ENCODE measurements around the gene TPRG1L.

Gene TPRG1L

DNA sequence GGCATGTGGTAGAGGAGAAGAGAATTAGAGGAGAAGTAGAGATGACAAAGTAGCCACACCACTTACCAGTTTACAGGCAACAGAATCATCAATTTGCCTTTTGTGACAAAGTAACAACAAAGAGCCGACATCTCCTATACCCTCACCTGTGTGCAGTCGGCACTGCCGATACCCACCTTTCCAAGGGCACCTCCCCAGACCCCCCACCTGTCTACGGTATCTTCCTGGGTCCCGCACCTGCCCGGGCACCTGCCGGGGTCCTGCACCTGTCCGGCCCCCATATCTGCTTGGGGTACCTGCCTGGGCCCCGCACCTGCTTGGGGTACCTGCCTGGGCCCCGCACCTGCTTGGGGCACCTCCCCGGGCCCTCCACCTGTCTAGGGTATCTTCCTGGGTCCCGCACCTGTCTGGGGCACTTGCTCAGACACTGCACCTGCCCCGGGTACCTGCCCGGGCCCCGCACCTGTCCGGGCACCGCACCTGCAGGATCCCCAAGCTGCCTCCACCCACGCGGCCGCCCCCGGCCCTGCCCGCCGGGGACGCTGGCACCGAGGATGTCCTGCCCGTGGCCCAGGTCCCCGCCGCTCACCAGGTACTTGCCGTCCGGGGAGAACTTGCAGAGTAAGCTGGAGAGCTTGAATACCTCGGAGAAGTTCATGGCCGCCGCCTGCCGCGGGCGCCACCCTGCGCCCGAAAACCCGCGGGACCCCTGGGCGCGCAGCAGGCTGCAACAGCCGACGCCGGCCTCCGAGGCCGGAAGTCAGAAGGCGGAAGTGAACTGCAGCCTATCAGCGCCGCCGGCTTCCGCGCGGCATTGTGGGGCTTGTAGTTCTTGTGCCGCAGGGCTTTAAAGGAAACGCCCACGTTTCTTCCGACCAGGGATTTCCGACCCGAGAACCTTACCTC lies 24.8 kb downstream of the TPRG1L start, which contains the start of gene WRAP73:
Gene WRAP73, minus strand, starts transcription at position 762 of the 906 bp plus-strand sequence. Its CDS starts 104 bp downstream, at position 658.
- no peak for DNase-seq

- DNase-seq = no peak
Measured at GRCh38 chr1:3650248-3651025, 25.6 kb downstream of the TPRG1L start.

DNA sequence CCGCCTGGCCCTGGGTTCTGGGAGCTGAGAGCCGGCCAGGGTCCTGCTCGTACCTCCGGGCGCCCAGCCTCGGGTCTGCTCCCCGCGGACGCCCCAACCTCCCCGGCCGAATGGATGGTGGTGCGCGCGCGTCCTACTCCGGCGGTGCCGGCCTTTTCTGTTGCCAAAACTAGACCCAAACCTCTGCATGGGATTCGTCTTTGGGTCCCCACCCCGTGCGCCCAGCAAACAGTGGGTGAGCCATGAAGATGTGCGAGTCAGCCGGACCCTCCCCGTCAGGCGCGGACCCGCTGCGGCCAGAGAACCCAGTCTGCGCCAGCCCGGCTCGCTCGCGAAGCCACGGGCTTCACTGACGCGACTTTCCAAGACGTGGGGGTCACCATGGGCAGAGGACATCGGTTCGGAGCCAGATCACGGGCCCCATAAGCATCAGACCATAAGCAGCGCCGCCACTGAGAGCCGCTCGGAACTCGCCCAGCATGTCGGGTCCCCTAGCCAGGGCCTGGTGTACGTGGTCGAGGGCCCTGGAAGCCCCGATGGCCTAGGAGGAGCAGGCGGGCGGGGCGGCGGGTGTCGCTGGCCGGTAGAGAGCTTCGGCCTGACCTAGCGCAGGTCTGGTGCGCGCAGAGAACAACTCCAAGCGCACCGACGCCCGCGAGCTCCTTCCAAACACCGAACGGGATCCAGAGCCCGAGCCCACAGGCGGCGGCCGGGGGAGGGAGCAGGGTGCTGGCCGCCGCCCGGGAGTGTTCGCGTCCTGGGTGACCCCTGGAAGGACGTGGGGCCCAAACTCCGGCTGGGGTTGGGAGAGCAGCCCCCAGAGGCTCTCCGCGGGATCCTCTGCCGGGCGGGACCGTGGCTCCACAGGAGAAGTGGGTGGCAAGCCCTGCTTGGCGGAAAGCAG lies 26.5 kb downstream of the TPRG1L start:
- no peak for DNase-seq

DNA sequence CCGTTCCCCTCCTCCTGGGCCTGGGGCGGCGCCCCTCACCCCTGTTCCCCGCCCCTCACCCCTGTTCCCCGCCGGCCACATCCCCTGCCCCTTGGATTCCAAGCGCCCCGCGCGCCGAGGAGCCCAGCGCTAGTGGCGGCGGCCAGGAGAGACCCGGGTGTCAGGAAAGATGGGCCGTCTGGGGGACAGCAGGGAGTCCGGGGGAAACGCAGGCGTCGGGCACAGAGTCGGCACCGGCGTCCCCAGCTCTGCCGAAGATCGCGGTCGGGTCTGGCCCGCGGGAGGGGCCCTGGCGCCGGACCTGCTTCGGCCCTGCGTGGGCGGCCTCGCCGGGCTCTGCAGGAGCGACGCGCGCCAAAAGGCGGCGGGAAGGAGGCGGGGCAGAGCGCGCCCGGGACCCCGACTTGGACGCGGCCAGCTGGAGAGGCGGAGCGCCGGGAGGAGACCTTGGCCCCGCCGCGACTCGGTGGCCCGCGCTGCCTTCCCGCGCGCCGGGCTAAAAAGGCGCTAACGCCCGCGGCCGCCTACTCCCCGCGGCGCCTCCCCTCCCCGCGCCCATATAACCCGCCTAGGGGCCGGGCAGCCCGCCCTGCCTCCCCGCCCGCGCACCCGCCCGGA lies 27.2 kb downstream of the TPRG1L start, which contains the start of gene TP73:
Gene TP73, plus strand, starts transcription at position 587 of the 618 bp plus-strand sequence. CDS start 29,850 bp downstream, outside the sequence.
- DNase-seq = no peak

DNA sequence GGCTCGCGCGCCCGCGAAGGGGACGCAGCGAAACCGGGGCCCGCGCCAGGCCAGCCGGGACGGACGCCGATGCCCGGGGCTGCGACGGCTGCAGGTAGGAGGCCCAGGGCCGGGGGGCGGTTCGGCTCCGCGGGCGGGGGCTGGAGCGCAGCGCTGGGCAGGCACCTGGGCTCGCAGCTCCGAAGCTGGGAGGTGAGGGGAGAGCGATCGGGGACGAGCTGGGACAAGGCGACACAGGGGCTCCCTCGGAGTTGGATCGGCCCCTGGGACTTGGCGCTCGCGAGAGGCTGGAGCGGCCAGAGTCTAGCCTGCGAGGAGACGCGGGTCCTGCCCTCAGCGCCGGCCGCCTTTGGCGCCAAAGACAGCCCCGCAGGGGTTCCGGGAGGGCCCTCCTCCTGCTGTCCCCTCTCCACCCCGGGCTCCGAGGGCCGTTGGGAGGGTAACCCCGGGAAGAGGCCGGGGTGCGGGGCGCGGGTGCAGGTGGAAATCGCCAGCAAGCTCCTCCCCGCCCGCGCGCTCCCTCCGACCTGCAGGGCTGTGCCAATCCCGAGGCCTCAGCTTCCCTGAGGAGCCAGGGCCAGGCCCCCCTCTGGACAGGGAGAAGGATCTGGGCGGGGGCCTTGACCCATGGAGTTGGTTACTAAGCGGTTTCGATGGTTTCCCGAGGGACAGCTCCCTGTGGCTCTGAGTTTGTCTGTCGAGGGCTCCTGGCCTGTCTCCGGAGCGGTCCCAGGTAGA lies 27.9 kb downstream of the TPRG1L start:
- DNase-seq = no peak

DNA sequence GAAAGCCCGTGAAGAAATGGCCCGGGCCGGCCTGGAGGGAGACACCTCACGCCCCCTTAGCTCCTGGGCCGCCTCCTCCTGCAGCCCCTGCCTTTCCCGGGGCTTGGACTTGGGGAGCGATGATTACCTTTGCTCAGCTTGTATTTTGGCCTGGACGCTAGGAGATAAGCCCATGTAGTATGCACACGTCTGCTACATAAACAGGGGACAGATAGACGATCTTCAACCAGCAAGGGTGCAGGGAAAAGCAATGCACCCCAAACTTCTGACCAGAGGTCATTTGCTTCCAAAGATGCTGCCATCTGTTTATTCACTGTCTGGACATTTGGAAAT lies 28.4 kb downstream of the TPRG1L start:
- no peak for DNase-seq

DNA sequence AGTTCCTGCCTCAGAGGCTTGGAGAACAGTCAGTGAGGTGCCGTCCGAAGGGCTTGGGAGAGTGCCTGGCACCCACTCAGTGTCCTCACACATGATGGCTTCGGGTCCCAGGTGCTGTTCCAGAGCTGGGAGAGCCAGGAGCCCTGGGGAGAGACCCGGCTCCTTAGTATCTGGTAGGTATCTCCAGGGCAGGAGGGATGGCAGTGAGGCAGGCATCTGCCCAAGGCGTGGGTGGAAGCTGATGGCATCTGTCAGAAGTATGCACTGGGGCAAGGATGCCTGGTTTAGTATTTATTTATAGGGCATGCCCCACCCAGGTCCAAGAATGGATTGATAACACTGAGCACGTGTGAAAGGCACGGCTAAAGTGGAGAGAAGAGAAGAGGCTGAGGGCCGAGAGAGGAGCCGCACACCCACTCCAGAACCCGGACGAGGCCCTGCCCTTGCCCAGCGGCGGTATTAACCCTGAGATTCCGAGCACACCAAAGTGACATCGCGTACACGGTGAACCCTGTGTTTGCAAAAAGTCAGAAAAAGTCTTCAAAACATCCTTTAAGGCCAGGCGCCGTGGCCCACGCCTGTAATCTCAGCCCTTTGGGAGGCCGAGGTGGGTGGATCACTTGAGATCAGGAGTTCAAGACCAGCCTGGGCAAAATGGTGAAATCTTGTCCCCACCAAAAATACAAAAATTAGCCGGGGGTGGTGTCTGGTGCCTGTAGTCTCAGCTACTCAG lies 29.9 kb downstream of the TPRG1L start:
- DNase-seq = no peak

DNA sequence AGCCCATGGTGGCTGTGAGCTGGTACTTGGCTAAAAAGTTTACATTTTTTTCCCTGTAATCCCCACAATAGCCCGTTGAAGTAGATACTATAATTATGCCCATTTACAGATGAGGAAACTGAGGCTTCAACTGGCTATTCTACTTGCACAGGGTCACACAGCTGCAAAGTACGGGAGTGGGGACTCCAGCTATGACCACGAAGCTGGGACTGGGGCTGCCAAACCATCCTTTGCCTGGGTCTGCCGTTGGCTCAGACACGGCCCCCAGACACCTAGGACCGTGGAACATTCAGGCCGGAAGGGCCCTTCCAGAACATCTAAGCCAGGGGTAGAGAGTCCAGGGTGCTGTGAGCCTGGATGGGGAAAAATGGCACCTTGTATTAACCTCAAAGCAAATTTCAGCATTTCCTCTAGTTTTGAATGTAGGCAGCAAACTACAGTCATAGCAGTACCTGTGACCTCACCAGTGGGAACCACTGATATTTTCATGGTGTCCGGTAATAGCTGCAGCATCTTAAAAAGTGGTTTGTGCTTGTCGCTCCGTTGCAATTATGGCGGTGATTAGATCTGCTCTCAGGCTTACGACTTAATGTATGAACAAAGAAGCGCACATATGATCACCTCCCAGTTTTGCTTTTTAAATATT lies 31.8 kb downstream of the TPRG1L start:
- no peak for DNase-seq

GRCh38 chr1:3657096-3657475 lies 32.3 kb downstream of the TPRG1L start:
- DNase-seq = no peak

DNA sequence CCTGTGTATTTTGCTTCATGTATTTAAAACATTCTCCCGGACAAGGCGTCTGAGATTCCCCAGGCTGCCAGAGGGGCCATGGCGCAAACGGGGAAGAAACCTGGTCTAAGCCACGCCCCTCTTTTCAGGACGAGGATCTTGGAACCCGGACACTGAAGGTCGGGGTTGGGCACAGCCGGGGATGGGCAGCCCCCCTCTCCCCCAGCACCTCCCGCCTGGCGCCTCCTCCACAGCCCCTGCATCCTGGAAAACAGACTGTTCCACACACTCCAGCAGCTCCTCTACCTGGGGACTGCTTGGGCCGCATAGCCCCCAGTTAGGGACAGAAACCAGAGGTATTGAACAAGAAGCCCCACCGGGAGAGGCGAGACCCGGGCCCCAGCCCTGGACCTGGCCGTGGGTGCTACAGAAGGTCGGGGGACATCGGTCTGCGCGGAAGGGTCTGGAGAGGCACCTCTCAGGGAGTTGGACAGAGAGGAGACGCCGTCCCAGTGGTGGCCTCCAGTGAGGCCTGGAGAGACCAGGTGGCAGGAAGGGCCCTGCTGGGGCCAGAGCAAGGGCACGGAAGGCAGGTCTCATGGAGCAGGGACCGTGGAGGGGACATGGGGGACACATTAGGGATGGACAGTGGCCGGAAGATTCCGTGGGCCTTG lies 32.9 kb downstream of the TPRG1L start:
- no peak for DNase-seq

- no peak for DNase-seq
Measured at GRCh38 chr1:3658231-3658615, 33.4 kb downstream of the TPRG1L start.

GRCh38 chr1:3659093-3659492 lies 34.3 kb downstream of the TPRG1L start:
- DNase-seq = no peak

DNA sequence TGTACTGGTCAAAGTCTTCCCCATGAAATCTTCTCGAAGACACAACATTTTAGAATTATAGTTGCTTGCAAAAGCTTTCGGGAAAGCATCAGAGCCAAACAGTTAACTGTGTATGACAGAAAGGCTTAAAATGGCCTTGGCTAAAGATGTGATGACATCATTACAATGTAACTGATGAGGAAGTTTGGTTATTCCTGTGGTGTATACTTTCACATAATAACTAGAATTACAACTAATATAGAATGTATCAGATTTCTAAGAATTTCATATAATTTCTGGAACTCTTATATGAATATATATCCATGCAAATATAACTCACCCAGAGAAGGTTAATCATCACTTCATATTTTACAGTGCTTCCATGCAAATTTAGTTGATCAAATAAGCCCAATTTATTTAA lies 35.9 kb downstream of the TPRG1L start:
- DNase-seq = no peak

GRCh38 chr1:3661631-3662030 lies 36.8 kb downstream of the TPRG1L start:
- DNase-seq = no peak

DNA sequence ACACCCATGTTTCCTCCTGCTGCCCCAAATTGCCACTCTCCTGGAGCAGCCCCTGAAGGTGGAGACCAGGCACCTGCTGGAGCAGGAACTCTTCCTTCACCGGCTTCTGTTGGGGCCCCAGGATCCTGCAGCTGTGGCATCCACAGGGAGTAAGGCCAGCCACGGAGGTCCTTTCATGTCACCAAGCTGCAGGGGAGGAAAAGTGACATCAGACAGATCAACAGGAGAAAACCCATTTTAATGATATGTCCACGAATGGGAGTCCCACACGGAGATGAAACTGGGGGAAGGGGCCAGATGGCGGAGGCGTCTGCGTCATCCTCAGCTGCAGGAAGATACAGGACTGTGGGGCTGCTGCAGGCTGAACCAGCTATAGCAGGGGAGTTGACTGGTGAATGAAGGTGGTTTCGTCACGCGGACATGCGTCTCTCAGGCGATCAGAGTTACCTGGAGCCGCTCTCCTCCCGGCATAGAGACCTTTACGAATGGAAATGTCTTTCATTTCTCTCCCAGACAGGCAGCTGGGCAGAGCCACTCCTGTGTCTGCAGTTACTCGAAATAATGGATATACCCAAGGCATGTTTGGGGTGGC lies 37.4 kb downstream of the TPRG1L start:
- no peak for DNase-seq

DNA sequence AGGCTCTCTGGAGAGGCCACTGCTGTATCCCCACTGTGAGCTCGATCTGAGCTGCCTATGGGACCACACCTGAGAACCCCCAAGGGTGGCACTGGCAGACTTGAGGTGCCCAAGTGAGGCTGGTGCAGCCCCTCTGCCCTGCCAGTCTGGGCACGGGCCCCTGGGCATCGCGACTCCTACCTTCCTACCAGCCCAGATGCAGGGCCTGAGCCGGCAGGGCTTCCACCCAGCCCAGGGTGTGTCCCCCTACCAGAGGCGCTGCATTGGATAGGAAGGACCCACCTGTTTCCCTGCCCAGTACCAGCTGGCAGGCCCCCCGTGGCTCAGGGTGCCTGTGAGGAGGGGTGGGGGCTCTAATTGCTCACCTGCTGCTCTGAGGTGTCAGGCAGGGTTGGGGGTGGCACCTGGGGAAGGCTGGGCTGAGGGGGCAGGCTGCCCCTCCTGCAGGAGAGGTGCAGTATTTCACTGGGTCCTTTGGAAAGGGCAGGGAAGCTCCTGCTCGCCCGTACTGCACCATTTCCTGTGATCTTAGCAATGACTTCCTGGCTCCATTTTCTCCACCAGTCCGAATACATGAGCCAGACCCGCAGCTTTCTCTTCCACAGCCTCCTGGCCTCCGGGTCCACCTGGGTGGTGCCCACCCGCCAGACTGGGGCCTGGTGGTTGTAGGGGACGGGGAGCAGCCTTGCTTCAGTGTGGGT lies 39.3 kb downstream of the TPRG1L start:
- no peak for DNase-seq

DNA sequence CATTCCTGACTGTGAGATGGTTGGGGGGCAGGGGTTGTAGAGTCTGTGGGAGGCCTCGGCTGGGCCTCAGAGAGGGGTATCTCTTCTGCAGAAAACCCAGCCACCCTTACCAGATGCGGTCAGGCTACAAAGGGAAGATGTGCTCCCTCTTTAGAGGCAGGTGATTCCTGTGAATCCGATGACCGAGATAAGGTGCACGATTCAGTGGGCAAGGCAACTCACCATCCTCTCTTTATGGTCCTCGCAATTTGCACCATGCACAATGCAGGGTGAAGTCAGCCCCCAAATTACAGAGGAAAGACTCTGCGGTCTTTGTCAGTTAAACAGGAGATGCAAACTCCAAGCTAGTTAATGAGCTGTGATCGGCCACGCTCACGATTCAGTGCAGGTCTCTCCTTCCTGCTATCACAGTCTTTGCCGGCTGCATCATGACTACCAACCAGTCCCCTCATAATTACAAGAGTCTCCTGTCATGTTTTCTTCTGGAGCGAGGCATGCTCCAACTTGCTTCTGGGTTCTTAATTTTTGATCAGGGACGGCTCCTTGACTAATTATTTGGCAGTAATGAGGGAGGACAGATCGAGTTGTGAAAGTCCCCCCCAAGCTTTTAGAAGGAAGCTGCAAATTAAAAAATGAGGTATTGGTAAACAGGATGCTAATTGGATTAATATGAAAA lies 40.0 kb downstream of the TPRG1L start:
- DNase-seq = no peak

- no peak for DNase-seq
Measured at GRCh38 chr1:3668148-3668547, 43.3 kb downstream of the TPRG1L start.
